ENCODE data around the gene TACR1. TPM values are rescaled to one million over a fixed set of nuclear protein-coding genes. Genes with fewer than 3 reads are reported as not detected.

Gene TACR1
- polyA plus RNA-seq, 1 donor from 2014 or later: 0.78 TPM

GRCh38 chr2:75186821-75187220 lies 12.5 kb downstream of the TACR1 start:
- Histone ChIP-seq H3K36me3 (ENCODE audit: insufficient read depth, low read length) (no peaks in the 10 kb centered on the region), H2AFZ (ENCODE audit: low read depth, low read length) (no peak overlapping the region), H3K9me3 (ENCODE audit: low read length) (no peaks in the 10 kb centered on the region), H3K79me2 (replicated peaks; ENCODE audit: insufficient read depth, low read length) (no peaks in the 10 kb centered on the region), H3K4me3 (ENCODE audit: low read length) (no peak overlapping the region), H3K9ac (ENCODE audit: low read length) (no peak overlapping the region), H4K20me1 (ENCODE audit: insufficient read depth) (no peaks in the 10 kb centered on the region), H3F3A (ENCODE audit: insufficient read depth, low read length, poor library complexity, severe bottlenecking) (no peaks in the 10 kb centered on the region), H3K27ac (ENCODE audit: low read length) (no peak overlapping the region), H3K27me3 (ENCODE audit: insufficient read depth, low read depth, low read length) (no peaks in the 10 kb centered on the region), H3K9me2 (ENCODE audit: insufficient read depth, low read length) (no peaks in the 10 kb centered on the region), H3K4me2 (ENCODE audit: low read length) (no peak overlapping the region)
- TF ChIP-seq MXI1 (conservative IDR thresholded peaks at IDR 0.05; ENCODE audit: poor library complexity, severe bottlenecking) (no peak), TAF1 (IDR thresholded peaks at IDR 0.05; ENCODE audit: low read depth) (no peak), CTCF (IDR thresholded peaks at IDR 0.05; ENCODE audit: poor library complexity, severe bottlenecking) (no peak), SMC3 (conservative IDR thresholded peaks at IDR 0.05; ENCODE audit: poor library complexity) (no peak), EZH2 (IDR thresholded peaks at IDR 0.05; ENCODE audit: borderline replicate concordance, insufficient read depth, low read length, poor library complexity, severe bottlenecking) (no peak), EP300 (conservative IDR thresholded peaks at IDR 0.05; ENCODE audit: poor library complexity, severe bottlenecking) (no peak), RAD21 (conservative IDR thresholded peaks at IDR 0.05) (no peak), POLR2AphosphoS5 (IDR thresholded peaks at IDR 0.05) (no peak)
- TF ChIP-seq, protein P1, sequence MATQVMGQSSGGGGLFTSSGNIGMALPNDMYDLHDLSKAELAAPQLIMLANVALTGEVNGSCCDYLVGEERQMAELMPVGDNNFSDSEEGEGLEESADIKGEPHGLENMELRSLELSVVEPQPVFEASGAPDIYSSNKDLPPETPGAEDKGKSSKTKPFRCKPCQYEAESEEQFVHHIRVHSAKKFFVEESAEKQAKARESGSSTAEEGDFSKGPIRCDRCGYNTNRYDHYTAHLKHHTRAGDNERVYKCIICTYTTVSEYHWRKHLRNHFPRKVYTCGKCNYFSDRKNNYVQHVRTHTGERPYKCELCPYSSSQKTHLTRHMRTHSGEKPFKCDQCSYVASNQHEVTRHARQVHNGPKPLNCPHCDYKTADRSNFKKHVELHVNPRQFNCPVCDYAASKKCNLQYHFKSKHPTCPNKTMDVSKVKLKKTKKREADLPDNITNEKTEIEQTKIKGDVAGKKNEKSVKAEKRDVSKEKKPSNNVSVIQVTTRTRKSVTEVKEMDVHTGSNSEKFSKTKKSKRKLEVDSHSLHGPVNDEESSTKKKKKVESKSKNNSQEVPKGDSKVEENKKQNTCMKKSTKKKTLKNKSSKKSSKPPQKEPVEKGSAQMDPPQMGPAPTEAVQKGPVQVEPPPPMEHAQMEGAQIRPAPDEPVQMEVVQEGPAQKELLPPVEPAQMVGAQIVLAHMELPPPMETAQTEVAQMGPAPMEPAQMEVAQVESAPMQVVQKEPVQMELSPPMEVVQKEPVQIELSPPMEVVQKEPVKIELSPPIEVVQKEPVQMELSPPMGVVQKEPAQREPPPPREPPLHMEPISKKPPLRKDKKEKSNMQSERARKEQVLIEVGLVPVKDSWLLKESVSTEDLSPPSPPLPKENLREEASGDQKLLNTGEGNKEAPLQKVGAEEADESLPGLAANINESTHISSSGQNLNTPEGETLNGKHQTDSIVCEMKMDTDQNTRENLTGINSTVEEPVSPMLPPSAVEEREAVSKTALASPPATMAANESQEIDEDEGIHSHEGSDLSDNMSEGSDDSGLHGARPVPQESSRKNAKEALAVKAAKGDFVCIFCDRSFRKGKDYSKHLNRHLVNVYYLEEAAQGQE (IDR thresholded peaks at IDR 0.05; ENCODE audit: borderline replicate concordance): no peak

DNA sequence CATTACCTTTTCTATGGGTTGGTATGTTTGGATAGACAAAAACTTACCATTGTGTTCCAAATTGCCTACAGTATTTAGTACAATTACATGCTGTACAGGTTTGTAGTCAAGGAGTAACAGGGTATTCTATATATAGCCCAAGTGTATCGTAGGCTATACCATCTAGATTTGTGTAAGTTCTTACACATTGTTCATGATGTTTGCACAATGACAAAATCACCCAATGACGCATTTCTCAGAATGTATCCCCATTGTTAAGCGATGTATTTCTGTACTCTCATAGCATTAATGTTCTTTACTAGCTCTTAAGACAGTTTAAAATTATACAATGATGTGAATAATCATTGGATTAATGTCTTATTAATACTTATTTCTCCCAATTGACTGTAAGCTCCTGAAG lies 16.7 kb downstream of the TACR1 start:
- H3K9me2 ChIP-seq (ENCODE audit: insufficient read depth, low read length): no peaks in the 10 kb centered on the region
- TF ChIP-seq CTCF (IDR thresholded peaks at IDR 0.05; ENCODE audit: poor library complexity, severe bottlenecking) (no peak), POLR2AphosphoS5 (IDR thresholded peaks at IDR 0.05) (no peak), RAD21 (conservative IDR thresholded peaks at IDR 0.05) (no peak), SMC3 (conservative IDR thresholded peaks at IDR 0.05; ENCODE audit: poor library complexity) (no peak), EP300 (conservative IDR thresholded peaks at IDR 0.05; ENCODE audit: poor library complexity, severe bottlenecking) (no peak), TAF1 (IDR thresholded peaks at IDR 0.05; ENCODE audit: low read depth) (no peak), EZH2 (IDR thresholded peaks at IDR 0.05; ENCODE audit: borderline replicate concordance, insufficient read depth, low read length, poor library complexity, severe bottlenecking) (no peak), MXI1 (conservative IDR thresholded peaks at IDR 0.05; ENCODE audit: poor library complexity, severe bottlenecking) (no peak)
- TF ChIP-seq, protein P1 (IDR thresholded peaks at IDR 0.05; ENCODE audit: borderline replicate concordance): no peak
- no peaks in the 10 kb centered on the region for H3K27me3 ChIP-seq (ENCODE audit: insufficient read depth, low read depth, low read length)
- H3K36me3 ChIP-seq (ENCODE audit: insufficient read depth, low read length): no peaks in the 10 kb centered on the region
- H3K4me2 ChIP-seq (ENCODE audit: low read length): no peak overlapping the region
- H3K79me2 ChIP-seq (replicated peaks; ENCODE audit: insufficient read depth, low read length): no peaks in the 10 kb centered on the region
- no peaks in the 10 kb centered on the region for H4K20me1 ChIP-seq (ENCODE audit: insufficient read depth)
- no peak overlapping the region for H3K9ac ChIP-seq (ENCODE audit: low read length)
- H3K27ac ChIP-seq (ENCODE audit: low read length): no peak overlapping the region
- no peak overlapping the region for H3K4me3 ChIP-seq (ENCODE audit: low read length)
- H3F3A ChIP-seq (ENCODE audit: insufficient read depth, low read length, poor library complexity, severe bottlenecking): no peaks in the 10 kb centered on the region
- no peak overlapping the region for H2AFZ ChIP-seq (ENCODE audit: low read depth, low read length)
- no peaks in the 10 kb centered on the region for H3K9me3 ChIP-seq (ENCODE audit: low read length)
